Right cardiac atrium (tissue), 5 donors: ENCODE data around the gene FGD6. TPM values are rescaled to one million over a fixed set of nuclear protein-coding genes. Genes with fewer than 3 reads are reported as not detected.
"Not testable (repeated sequence)": the region's sequence is repeated elsewhere in the genome, so short reads cannot be mapped to it uniquely, and the experiment has no call there.

Source experiments
- ATAC-seq, 2 donors: fragments of 200-7000 bp; cut with Tn5 transposase; one replicate each; pipeline versions ENCODE4 v1.8.0 to v1.9.1; 2020; ENCODE audit warnings: moderate library complexity in 2 of 2, mild to moderate bottlenecking in 1 of 2
- DNase-seq, 3 donors: peaks; one replicate each; pipeline ENCODE4 v3.0.0-alpha.2; 2020
- H3K27ac ChIP-seq: one replicate; pipeline ENCODE4 v1.5.1; 2013; ENCODE audit warnings: mild to moderate bottlenecking, low read length, control low read depth, moderate library complexity
- H3K27me3 ChIP-seq: one replicate; pipeline ENCODE4 v1.6.1; 2013; ENCODE audit not compliant: control insufficient read depth, insufficient read depth
- H3K4me1 ChIP-seq: one replicate; pipeline ENCODE4 v1.6.1; 2013; ENCODE audit warnings: low read length; ENCODE audit not compliant: control insufficient read depth, insufficient read depth
- H3K4me3 ChIP-seq: one replicate; pipeline ENCODE4 v1.5.1; 2013; ENCODE audit warnings: low read length, control low read depth
- H3K9me3 ChIP-seq: one replicate; pipeline ENCODE4 v1.6.1; 2013; ENCODE audit warnings: low read length; ENCODE audit not compliant: control insufficient read depth
- WGBS: extraction: QIAGEN DNeasy Blood & Tissue Kit; methylation state at CpG from one replicate; pipeline ENCODE4 v1.1.7; 2013; 5-methylcytosine and 5-hydroxymethylcytosine counted together
- intact Hi-C, 4 donors: fragments of 100-400 bp; cut with DNase I; formaldehyde crosslinking; loops; one replicate each; pipeline versions ENCODE4 v1.11.0 to v1.14.0; 2022 to 2023
- polyA plus RNA-seq: library from polyadenylated mRNA; stranded (reverse); fragments of 200-250 nt; gene quantifications from one replicate; pipeline ENCODE4 v1.2.3, GENCODE V29; 2013
- total RNA-seq, 4 donors: library from RNA; stranded (reverse); fragmentation: NEBNext Ultra II Directional; extraction: Animal tissue kit (Norgen Biotek cat#: 25700); gene quantifications; one replicate each; pipeline ENCODE4 v1.2.1, GENCODE V29; 2021
- donor health status: healthy with polysubstance abuse.
- donor health status: DM: no; HTN: yes; CAD: no.
- donor health status: DM: no; HTN: no; CAD: no.
- donor health status: DM: no; HTN: yes; CAD: no; lungs with severe emphysema.
- donor health status: DM: yes; HTN: yes; CAD: no.

The FGD6 gene
- total and polyA plus RNA-seq, 5 donors: 2.9 to 23.8 (median 20.3) TPM

DNA sequence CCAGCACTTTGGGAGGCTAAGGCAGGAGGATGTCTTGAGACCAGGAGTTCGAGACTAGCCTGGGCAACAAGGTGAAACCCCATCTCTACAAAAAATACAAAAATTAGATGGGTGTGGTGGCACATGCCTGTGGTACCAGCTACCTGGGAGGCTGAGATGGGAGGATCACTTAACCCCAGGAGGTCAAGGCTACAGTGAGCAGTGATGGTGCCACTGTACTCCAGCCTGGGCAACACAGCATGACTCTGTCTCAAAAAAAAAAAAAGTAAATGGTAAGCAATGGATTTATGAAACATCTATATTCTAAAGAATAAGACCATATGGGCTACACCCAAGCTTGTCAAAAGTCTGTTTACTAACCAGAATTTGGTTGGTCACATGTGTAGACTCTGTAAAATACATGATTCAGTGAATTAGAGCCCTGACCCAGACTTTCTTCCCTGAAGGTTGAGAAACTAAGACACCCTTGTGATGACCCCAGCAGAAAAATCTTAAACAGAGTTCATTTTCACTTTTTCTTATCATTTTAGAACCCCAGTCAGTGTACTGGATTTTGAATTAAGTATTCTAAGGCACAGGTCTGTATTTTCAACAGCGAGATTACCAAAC, 12.1 kb downstream of the FGD6 start:
- Histone ChIP-seq H3K27me3 (no peaks in the 10 kb centered on the region), H3K9me3 (no peaks in the 10 kb centered on the region), H3K4me1 (peaks cover 13% of the 10 kb centered on the region), H3K4me3 (no peak overlapping the region), H3K27ac (peak overlapping the region; percentile 96)
- ATAC-seq: peak in 1 of 2 donors; percentile 15
- 100% methylated on average over 2 of the region's 2 CpGs for WGBS
- no peak for DNase-seq
- intact Hi-C loops: no loop called here

GRCh38 chr12:95204141-95204866, 13.0 kb downstream of the FGD6 start:
- no peaks in the 10 kb centered on the region for H3K9me3 ChIP-seq
- 64% methylated on average over 11 of the region's 11 CpGs for WGBS
- no peak overlapping the region for H3K4me3 ChIP-seq
- DNase-seq: peak in 1 of 3 donors; percentile 22
- peaks cover 13% of the 10 kb centered on the region for H3K4me1 ChIP-seq
- no peaks in the 10 kb centered on the region for H3K27me3 ChIP-seq
- peak overlapping the region; percentile 39 for H3K27ac ChIP-seq
- intact Hi-C loops: no loop called here
- ATAC-seq: peak; percentile 61 to 64

GRCh38 chr12:95203487-95204030, 13.7 kb downstream of the FGD6 start:
- DNase-seq (no peak), ATAC-seq (no peak)
- WGBS: 44% methylated on average over 1 of the region's 1 CpG
- no peak overlapping the region for H3K27ac ChIP-seq
- no peaks in the 10 kb centered on the region for H3K9me3 ChIP-seq
- no peak overlapping the region for H3K4me3 ChIP-seq
- H3K27me3 ChIP-seq: no peaks in the 10 kb centered on the region
- H3K4me1 ChIP-seq: peaks cover 13% of the 10 kb centered on the region
- intact Hi-C loops: no loop called here

GRCh38 chr12:95202691-95203486, 14.4 kb downstream of the FGD6 start:
- Histone ChIP-seq H3K27ac (peak overlapping the region; percentile 45), H3K4me1 (peaks cover 13% of the 10 kb centered on the region), H3K9me3 (no peaks in the 10 kb centered on the region), H3K4me3 (no peak overlapping the region), H3K27me3 (no peaks in the 10 kb centered on the region)
- DNase-seq: no peak
- WGBS: 43% methylated on average over 3 of the region's 3 CpGs
- peak in 1 of 2 donors; percentile 24 for ATAC-seq
- intact Hi-C loops: no loop called here

GRCh38 chr12:95201056-95201670, 16.1 kb downstream of the FGD6 start:
- WGBS: 81% methylated on average over 4 of the region's 4 CpGs
- intact Hi-C loops: no loop called here
- no peak for DNase-seq
- Histone ChIP-seq H3K4me1 (peaks cover 13% of the 10 kb centered on the region), H3K9me3 (no peaks in the 10 kb centered on the region), H3K27ac (no peak overlapping the region), H3K27me3 (no peaks in the 10 kb centered on the region), H3K4me3 (no peak overlapping the region)
- ATAC-seq: no peak

DNA sequence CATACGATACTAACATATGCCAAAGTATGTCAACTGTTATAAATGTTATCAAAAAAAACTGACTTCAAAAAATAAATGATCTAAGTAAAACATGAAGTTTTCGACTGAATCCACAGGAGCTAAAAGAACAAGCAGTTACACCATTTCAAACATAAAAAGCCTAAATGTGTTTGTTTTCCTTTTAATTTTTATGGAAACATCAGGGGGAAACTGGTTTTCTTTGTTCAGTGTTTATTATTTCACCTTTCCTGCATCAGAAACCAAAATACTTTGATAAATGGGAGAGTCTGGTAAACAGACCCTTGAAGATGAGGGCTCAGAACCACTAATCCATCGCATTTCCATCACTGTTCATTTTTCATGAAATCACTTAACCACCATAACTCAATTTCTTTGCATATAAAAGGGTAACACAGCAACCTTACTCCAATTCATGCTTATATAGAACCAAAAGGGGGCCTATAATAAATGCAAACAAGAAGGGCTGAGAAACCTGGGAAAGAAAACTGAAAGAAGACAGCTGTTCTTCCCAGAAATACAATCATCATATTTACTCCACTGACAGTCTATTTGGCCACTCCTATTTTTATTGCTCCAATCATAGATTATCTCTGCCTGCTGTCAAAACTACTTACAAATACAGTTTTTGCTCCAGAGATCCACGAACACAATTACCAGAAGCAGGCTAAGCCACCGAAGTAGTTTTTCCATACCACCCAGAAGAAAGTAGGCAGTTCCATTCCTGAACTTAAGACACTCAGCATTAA, 17.0 kb downstream of the FGD6 start:
- Histone ChIP-seq H3K27me3 (no peaks in the 10 kb centered on the region), H3K27ac (no peak overlapping the region), H3K4me3 (peak overlapping the region; percentile 39), H3K4me1 (peaks cover 10% of the 10 kb centered on the region), H3K9me3 (no peaks in the 10 kb centered on the region)
- 57% methylated on average over 5 of the region's 5 CpGs for WGBS
- DNase-seq: no peak
- ATAC-seq: no peak
- intact Hi-C loops: no loop called here

DNA sequence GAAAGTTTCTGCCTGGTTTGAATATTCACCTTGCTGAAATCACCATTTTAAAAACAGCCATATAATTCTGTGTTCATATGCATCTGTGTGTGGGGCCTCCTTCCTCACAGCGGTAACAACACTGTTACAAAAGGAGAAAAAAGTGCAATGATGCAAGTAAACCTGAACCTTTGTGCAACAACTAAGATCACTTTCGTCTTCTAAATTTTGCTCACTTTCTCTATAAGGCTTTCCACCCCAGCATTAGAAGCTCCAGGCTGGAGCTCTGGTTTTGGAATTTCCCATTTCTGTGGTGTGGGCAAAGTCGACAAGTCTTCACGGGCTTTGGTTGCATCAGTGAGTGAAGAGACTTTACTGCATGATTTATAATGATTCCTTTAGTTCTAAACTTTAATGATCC, 18.4 kb downstream of the FGD6 start:
- no peak for DNase-seq
- WGBS: 94% methylated on average over 4 of the region's 4 CpGs
- Histone ChIP-seq H3K27ac (no peak overlapping the region), H3K4me1 (peaks cover 3% of the 10 kb centered on the region), H3K27me3 (no peaks in the 10 kb centered on the region), H3K4me3 (no peak overlapping the region), H3K9me3 (no peaks in the 10 kb centered on the region)
- intact Hi-C loops: no loop called here
- ATAC-seq: no peak

DNA sequence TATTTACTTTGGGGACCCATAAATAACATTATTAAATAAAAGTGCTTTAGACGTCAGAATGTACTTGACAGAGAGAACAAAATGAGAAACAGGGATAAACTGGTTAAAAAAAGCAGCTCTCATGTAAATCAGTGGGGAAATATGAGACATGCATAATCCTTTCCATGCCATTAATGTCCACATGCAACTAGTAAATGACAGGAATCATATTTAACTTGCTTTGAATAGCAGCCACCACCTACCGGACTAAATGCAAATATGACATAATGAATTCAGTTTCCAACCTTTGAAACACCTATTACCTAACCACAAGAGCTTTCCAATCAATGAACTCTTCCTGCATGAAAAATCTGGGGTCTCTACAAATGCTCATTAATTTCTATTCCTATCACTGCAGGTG, 19.6 kb downstream of the FGD6 start:
- intact Hi-C loops: no loop called here
- Histone ChIP-seq H3K27me3 (no peaks in the 10 kb centered on the region), H3K4me3 (no peak overlapping the region), H3K9me3 (no peaks in the 10 kb centered on the region), H3K27ac (no peak overlapping the region), H3K4me1 (peaks cover 3% of the 10 kb centered on the region)
- no peak for ATAC-seq
- no peak for DNase-seq
- 82% methylated on average over 2 of the region's 2 CpGs for WGBS

- not testable (repeated sequence) for ATAC-seq
- 95% methylated on average over 7 of the region's 7 CpGs for WGBS
These were observed 20.2 kb downstream of the FGD6 start for GRCh38 chr12:95196875-95197569.

DNA sequence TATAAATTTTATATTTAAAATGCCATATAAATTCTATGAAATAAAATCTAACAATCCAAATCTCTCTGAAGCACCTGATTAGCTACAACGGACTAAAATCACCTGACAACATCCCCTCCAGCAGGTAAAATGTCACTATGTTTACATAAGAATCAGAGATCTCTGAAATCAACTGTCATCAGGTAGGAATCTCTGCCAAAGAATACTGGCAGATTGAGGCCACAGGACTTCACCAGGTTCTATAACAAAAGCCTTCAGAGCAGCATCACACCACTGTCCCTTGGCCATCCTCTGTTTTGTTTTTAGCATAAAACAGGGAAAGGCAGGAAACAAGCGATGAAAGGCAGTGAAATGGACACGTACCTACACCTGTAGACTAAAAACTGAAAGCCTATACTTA, 22.1 kb downstream of the FGD6 start:
- DNase-seq (no peak), ATAC-seq (no peak)
- no peak overlapping the region for H3K4me3 ChIP-seq
- no peaks in the 10 kb centered on the region for H3K27me3 ChIP-seq
- H3K9me3 ChIP-seq: no peaks in the 10 kb centered on the region
- 90% methylated on average over 3 of the region's 3 CpGs for WGBS
- H3K27ac ChIP-seq: no peak overlapping the region
- intact Hi-C loops: no loop called here
- no peaks in the 10 kb centered on the region for H3K4me1 ChIP-seq

More at GRCh38 chr12:95196875-95197569, 20.2 kb downstream of the FGD6 start:
- H3K27ac ChIP-seq, H3K4me1 ChIP-seq, H3K9me3 ChIP-seq, H3K4me3 ChIP-seq, H3K27me3 ChIP-seq, DNase-seq, intact Hi-C loops: not testable (repeated sequence)
